HCT116 (cell line): ENCODE measurements around the gene FDXR. TPM values are rescaled to one million over a fixed set of nuclear protein-coding genes. Genes with fewer than 3 reads are reported as not detected.

Source experiments
- ATAC-seq: fragments of 200-7000 bp; cut with Tn5 transposase; 2 replicates; pipeline ENCODE4 v1.9.1; 2020; ENCODE audit warnings: mild to moderate bottlenecking, moderate library complexity
- BruUV-seq: library from RNA; stranded (reverse); fragments of 400-500 nt; replicated peaks from 2 replicates; lab custom pipeline; 2021; lab: Mats Ljungman, UMichigan
- CTCF ChIA-PET: fragments of 300-600 bp; sonication (Branson Sonifier 250); formaldehyde crosslinking; loops from one replicate; lab custom pipeline; 2021; ENCODE audit warnings: antibody characterized with exemption; lab: Charles Lee
- POLR2A ChIA-PET: fragments of 300-600, 350-600 bp; sonication (Branson Sonifier 250); formaldehyde crosslinking; loops from one replicate; lab custom pipeline; 2021; ENCODE audit warnings: antibody characterized with exemption; lab: Charles Lee
- RAD21 ChIA-PET, 2 experiments: fragments of 300-600 bp; sonication (Branson Sonifier 250); formaldehyde crosslinking; loops; one replicate each; lab custom pipeline; 2023; ENCODE audit warnings: low total read pairs in 2 of 2; ENCODE audit not compliant: uncharacterized antibody in 2 of 2, unreplicated experiment in 2 of 2, low non-redundant PET in 1 of 2; lab: Charles Lee
- DNase-seq: peaks from one replicate; pipeline ENCODE4 v3.0.0-alpha.2; 2010; ENCODE audit warnings: low read depth, low spot score
- H2AFZ ChIP-seq: fragments of 200-600 bp; shearing (Covaris generic), sonication (generic); 2 replicates; pipeline ENCODE4 v1.6.1; 2017; ENCODE audit warnings: low read depth, mixed run types, mixed read lengths, antibody characterized with exemption, low read length; ENCODE audit not compliant: poor library complexity, severe bottlenecking
- H3K27ac ChIP-seq: 2 replicates; pipeline ENCODE4 v1.5.1; 2012; ENCODE audit warnings: low read depth, low read length
- H3K27me3 ChIP-seq: fragments of 200-600 bp; sonication (generic); 2 replicates; pipeline ENCODE4 v1.6.1; 2016; ENCODE audit warnings: mixed run types, low read length, mixed read lengths; ENCODE audit not compliant: insufficient read depth
- H3K36me3 ChIP-seq, 2 experiments: fragments of 200-500 bp in 1 of 2; fragments of 200-600 bp in 1 of 2; sonication (Bioruptor generic) in 1 of 2; sonication (generic) in 1 of 2; 2 replicates each; pipeline versions ENCODE4 v1.5.1 to v1.6.1; 2014 to 2016; ENCODE audit warnings: low read length in 2 of 2, inconsistent platforms in 1 of 2, mixed read lengths in 1 of 2, mixed run types in 1 of 2; ENCODE audit not compliant: insufficient read depth in 2 of 2, control insufficient read depth in 1 of 2
- H3K4me1 ChIP-seq, 2 experiments: fragments of 200-600 bp in 1 of 2; sonication (generic) in 1 of 2; 2 replicates each; pipeline versions ENCODE4 v1.5.1 to v1.6.1; 2012 to 2017; ENCODE audit warnings: low read length in 2 of 2, inconsistent platforms in 1 of 2, mild to moderate bottlenecking in 1 of 2, mixed read lengths in 1 of 2, mixed run types in 1 of 2, moderate library complexity in 1 of 2; ENCODE audit not compliant: insufficient read depth in 2 of 2, control insufficient read depth in 1 of 2
- H3K4me2 ChIP-seq: fragments of 200-600 bp; sonication (generic); 2 replicates; pipeline ENCODE4 v1.6.1; 2017; ENCODE audit warnings: mixed run types, low read length, mixed read lengths
- H3K4me3 ChIP-seq, 2 experiments: fragments of 200-600 bp in 1 of 2; sonication (generic) in 1 of 2; replicated peaks in 1 of 2; 2 replicates each; pipeline ENCODE4 v1.5.1; 2011 to 2016; ENCODE audit warnings: low read length in 2 of 2, control low read depth in 1 of 2, low read depth in 1 of 2, mild to moderate bottlenecking in 1 of 2, mixed read lengths in 1 of 2, mixed run types in 1 of 2
- H3K79me2 ChIP-seq: fragments of 200-600 bp; sonication (generic); 2 replicates; pipeline ENCODE4 v1.6.1; 2017; ENCODE audit warnings: mild to moderate bottlenecking, mixed run types, low read length, moderate library complexity, mixed read lengths; ENCODE audit not compliant: insufficient read depth
- H3K9ac ChIP-seq: fragments of 200-600 bp; sonication (generic); 2 replicates; pipeline ENCODE4 v1.6.1; 2016; ENCODE audit warnings: low read length, mixed read lengths
- H3K9me2 ChIP-seq: fragments of 200-600 bp; sonication (generic), shearing (Covaris generic); 2 replicates; pipeline ENCODE4 v1.6.1; 2017; ENCODE audit warnings: mixed run types, mild to moderate bottlenecking, moderate library complexity; ENCODE audit not compliant: insufficient read depth
- H3K9me3 ChIP-seq, 2 experiments: fragments of 200-500 bp in 1 of 2; fragments of 200-600 bp in 1 of 2; sonication (Bioruptor generic) in 1 of 2; sonication (generic) in 1 of 2; 2 replicates each; pipeline ENCODE4 v1.6.1; 2014 to 2017; ENCODE audit warnings: low read length in 2 of 2, mixed read lengths in 2 of 2, inconsistent platforms in 1 of 2, low read depth in 1 of 2, mild to moderate bottlenecking in 1 of 2, mixed run types in 1 of 2, moderate library complexity in 1 of 2; ENCODE audit not compliant: control insufficient read depth in 1 of 2, insufficient read depth in 1 of 2
- H4K20me1 ChIP-seq: fragments of 200-600 bp; sonication (generic), shearing (Covaris generic); 2 replicates; pipeline ENCODE4 v1.6.1; 2017; ENCODE audit warnings: mixed run types, mild to moderate bottlenecking, moderate library complexity; ENCODE audit not compliant: insufficient read depth
- POLR2AphosphoS5 ChIP-seq: IDR thresholded peaks from 2 replicates; pipeline ENCODE4 v1.6.1; 2011; ENCODE audit warnings: mild to moderate bottlenecking, low read depth, low read length, moderate library complexity
- RAD21 ChIP-seq: IDR thresholded peaks from 2 replicates; pipeline ENCODE4 v1.6.1; 2012; ENCODE audit warnings: low read depth, mild to moderate bottlenecking
- intact Hi-C: fragments of 100-400 bp; cut with micrococcal nuclease; formaldehyde crosslinking; loops from 2 replicates; pipeline ENCODE4 v1.10.0; 2022
- total RNA-seq: library from RNA; stranded (reverse); gene quantifications from one replicate; pipeline ENCODE4 v1.2.1, GENCODE V29; 2021; ENCODE audit not compliant: unreplicated experiment
- TF ChIP-seq, protein P1 (sequence below), 3 experiments: fragments of 200-600 bp in 1 of 3; sonication (generic) in 1 of 3; IDR thresholded peaks in 2 of 3; conservative IDR thresholded peaks in 1 of 3; 2 replicates each; pipeline ENCODE4 v1.5.1; 2012 to 2017; ENCODE audit warnings: low read depth in 2 of 3, low read length in 2 of 3, antibody characterized with exemption in 1 of 3, borderline replicate concordance in 1 of 3, control low read depth in 1 of 3, mild to moderate bottlenecking in 1 of 3, mixed read lengths in 1 of 3, mixed run types in 1 of 3, moderate library complexity in 1 of 3; ENCODE audit not compliant: insufficient read depth in 1 of 3

Gene FDXR
- total RNA-seq, 1 experiment from 2014 or later, result 98.8 TPM

GRCh38 chr17:74862108-74862901 is 10.5 kb downstream of the FDXR start:
- Histone ChIP-seq H3K27me3 (no peaks in the 10 kb centered on the region; the same call in 1 of the 2 replicates), H3K9me2 (no peaks in the 10 kb centered on the region), H3K9me3 (no peaks in the 10 kb centered on the region), H3K9ac (no peak overlapping the region), H3K4me1 (peaks cover 0 to 21% of the 10 kb centered on the region in 2 experiments; a peak in 1 of 4 replicates), H2AFZ (no peak overlapping the region), H3K79me2 (no peaks in the 10 kb centered on the region), H3K4me3 (no peak overlapping the region), H3K36me3 (peaks cover 7 to 15% of the 10 kb centered on the region in 2 experiments; a peak in 3 of 4 replicates), H3K27ac (no peak overlapping the region), H3K4me2 (no peak overlapping the region), H4K20me1 (no peaks in the 10 kb centered on the region)
- TSS peak; percentile 47 for BruUV-seq
- peak; percentile 55 for TF ChIP-seq RAD21
- TF ChIP-seq POLR2AphosphoS5, result no peak
- TF ChIP-seq, protein P1, sequence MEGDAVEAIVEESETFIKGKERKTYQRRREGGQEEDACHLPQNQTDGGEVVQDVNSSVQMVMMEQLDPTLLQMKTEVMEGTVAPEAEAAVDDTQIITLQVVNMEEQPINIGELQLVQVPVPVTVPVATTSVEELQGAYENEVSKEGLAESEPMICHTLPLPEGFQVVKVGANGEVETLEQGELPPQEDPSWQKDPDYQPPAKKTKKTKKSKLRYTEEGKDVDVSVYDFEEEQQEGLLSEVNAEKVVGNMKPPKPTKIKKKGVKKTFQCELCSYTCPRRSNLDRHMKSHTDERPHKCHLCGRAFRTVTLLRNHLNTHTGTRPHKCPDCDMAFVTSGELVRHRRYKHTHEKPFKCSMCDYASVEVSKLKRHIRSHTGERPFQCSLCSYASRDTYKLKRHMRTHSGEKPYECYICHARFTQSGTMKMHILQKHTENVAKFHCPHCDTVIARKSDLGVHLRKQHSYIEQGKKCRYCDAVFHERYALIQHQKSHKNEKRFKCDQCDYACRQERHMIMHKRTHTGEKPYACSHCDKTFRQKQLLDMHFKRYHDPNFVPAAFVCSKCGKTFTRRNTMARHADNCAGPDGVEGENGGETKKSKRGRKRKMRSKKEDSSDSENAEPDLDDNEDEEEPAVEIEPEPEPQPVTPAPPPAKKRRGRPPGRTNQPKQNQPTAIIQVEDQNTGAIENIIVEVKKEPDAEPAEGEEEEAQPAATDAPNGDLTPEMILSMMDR (IDR thresholded peaks at IDR 0.05 in 2 of 3, conservative IDR thresholded peaks at IDR 0.05 in 1 of 3; ENCODE audit: borderline replicate concordance in 1 of 3, insufficient read depth in 1 of 3, low read depth in 2 of 3, low read length in 2 of 3), result peak; percentile 61 to 95 (median 83)
- DNase-seq, result no peak
- intact Hi-C loops, result loop anchor here (1.0 kb wide), 1 partner anchor 71 kb away; no protein-coding TSS in a partner anchor
- ChIA-PET CTCF (interaction anchor here (0.6 to 3.4 kb wide), 19 partner anchors 9 to 339 kb away, joined by 3 to 40 read pairs (median 4); partner anchors contain the start of genes FDXR and RAB37), POLR2A (interaction anchor here (0.6 to 3.0 kb wide), 3 partner anchors 11 to 118 kb away, joined by 3 to 23 read pairs (median 3); partner anchors contain the start of gene FDXR), RAD21 (no interaction called here)
- peak; percentile 40 for ATAC-seq
